ENCODE measurements around the gene CHRNA4. TPM values are rescaled to one million over a fixed set of nuclear protein-coding genes. Genes with fewer than 3 reads are reported as not detected.

CHRNA4 gene
- total RNA-seq, 2 donors from 2014 or later = not detected

GRCh38 chr20:63357921-63358905 is 2.9 kb downstream of the CHRNA4 start:
- DNase-seq (ENCODE audit: low spot score) (no peak), ATAC-seq (no peak)
- H3K9me3 Mint-ChIP-seq = no peaks in the 10 kb centered on the region
- H3K27me3 Mint-ChIP-seq = peaks cover 0 to 7% of the 10 kb centered on the region in 2 donors
- H3K36me3 Mint-ChIP-seq = no peaks in the 10 kb centered on the region
- H3K4me1 Mint-ChIP-seq (ENCODE audit: low read depth in 2 of 2) = no peaks in the 10 kb centered on the region
- no peak overlapping the region for H3K27ac Mint-ChIP-seq
- H3K4me3 Mint-ChIP-seq = no peak overlapping the region

GRCh38 chr20:63356931-63357879 is 3.9 kb downstream of the CHRNA4 start:
- Mint-ChIP-seq H3K4me1 (ENCODE audit: low read depth in 2 of 2) (no peaks in the 10 kb centered on the region), H3K27ac (no peak overlapping the region), H3K9me3 (no peaks in the 10 kb centered on the region), H3K27me3 (no peaks in the 10 kb centered on the region), H3K4me3 (no peak overlapping the region), H3K36me3 (no peaks in the 10 kb centered on the region)
- ATAC-seq = no peak
- no peak for DNase-seq (ENCODE audit: low spot score)

- no peak overlapping the region for H3K27ac Mint-ChIP-seq
- H3K4me3 Mint-ChIP-seq = no peak overlapping the region
- no peaks in the 10 kb centered on the region for H3K27me3 Mint-ChIP-seq
- DNase-seq (ENCODE audit: low spot score) = no peak
- ATAC-seq = no peak
- H3K4me1 Mint-ChIP-seq (ENCODE audit: low read depth in 2 of 2) = no peaks in the 10 kb centered on the region
- H3K36me3 Mint-ChIP-seq = no peaks in the 10 kb centered on the region
- no peaks in the 10 kb centered on the region for H3K9me3 Mint-ChIP-seq
Observed at GRCh38 chr20:63356511-63356910, 4.6 kb downstream of the CHRNA4 start.

- H3K9me3 Mint-ChIP-seq = no peaks in the 10 kb centered on the region
- DNase-seq (ENCODE audit: low spot score) (no peak), ATAC-seq (no peak)
- H3K4me3 Mint-ChIP-seq = no peak overlapping the region
- H3K4me1 Mint-ChIP-seq (ENCODE audit: low read depth in 2 of 2) = no peaks in the 10 kb centered on the region
- no peak overlapping the region for H3K27ac Mint-ChIP-seq
- H3K36me3 Mint-ChIP-seq = no peaks in the 10 kb centered on the region
- H3K27me3 Mint-ChIP-seq = no peaks in the 10 kb centered on the region
Observed at GRCh38 chr20:63355781-63356295, 5.3 kb downstream of the CHRNA4 start.

- Mint-ChIP-seq H3K27ac (no peak overlapping the region), H3K36me3 (no peaks in the 10 kb centered on the region), H3K4me3 (no peak overlapping the region), H3K4me1 (ENCODE audit: low read depth in 2 of 2) (no peaks in the 10 kb centered on the region), H3K9me3 (peaks cover 5% of the 10 kb centered on the region), H3K27me3 (no peaks in the 10 kb centered on the region)
- ATAC-seq (no peak), DNase-seq (ENCODE audit: low spot score) (no peak)
Observed at GRCh38 chr20:63354636-63355350, 6.4 kb downstream of the CHRNA4 start.

- no peaks in the 10 kb centered on the region for H3K4me1 Mint-ChIP-seq (ENCODE audit: low read depth in 2 of 2)
- ATAC-seq (no peak), DNase-seq (ENCODE audit: low spot score) (no peak)
- no peaks in the 10 kb centered on the region for H3K27me3 Mint-ChIP-seq
- H3K27ac Mint-ChIP-seq = no peak overlapping the region
- H3K4me3 Mint-ChIP-seq = no peak overlapping the region
- no peaks in the 10 kb centered on the region for H3K36me3 Mint-ChIP-seq
- H3K9me3 Mint-ChIP-seq = peaks cover 5% of the 10 kb centered on the region
Observed at GRCh38 chr20:63352811-63353221, 8.3 kb downstream of the CHRNA4 start.

GRCh38 chr20:63351811-63352591 is 9.1 kb downstream of the CHRNA4 start:
- no peak overlapping the region for H3K27ac Mint-ChIP-seq
- no peaks in the 10 kb centered on the region for H3K27me3 Mint-ChIP-seq
- ATAC-seq (no peak), DNase-seq (ENCODE audit: low spot score) (no peak)
- no peak overlapping the region for H3K4me3 Mint-ChIP-seq
- no peaks in the 10 kb centered on the region for H3K4me1 Mint-ChIP-seq (ENCODE audit: low read depth in 2 of 2)
- no peaks in the 10 kb centered on the region for H3K36me3 Mint-ChIP-seq
- H3K9me3 Mint-ChIP-seq = peaks cover 5% of the 10 kb centered on the region

GRCh38 chr20:63351326-63351700 is 9.8 kb downstream of the CHRNA4 start:
- Mint-ChIP-seq H3K9me3 (peaks cover 5% of the 10 kb centered on the region), H3K4me1 (ENCODE audit: low read depth in 2 of 2) (no peaks in the 10 kb centered on the region), H3K27ac (no peak overlapping the region), H3K27me3 (no peaks in the 10 kb centered on the region), H3K4me3 (no peak overlapping the region), H3K36me3 (no peaks in the 10 kb centered on the region)
- ATAC-seq (no peak), DNase-seq (ENCODE audit: low spot score) (no peak)

GRCh38 chr20:63350597-63351325 is 10.4 kb downstream of the CHRNA4 start:
- H3K27ac Mint-ChIP-seq = no peak overlapping the region
- peaks cover 5% of the 10 kb centered on the region for H3K9me3 Mint-ChIP-seq
- no peaks in the 10 kb centered on the region for H3K4me1 Mint-ChIP-seq (ENCODE audit: low read depth in 2 of 2)
- no peak for ATAC-seq
- H3K27me3 Mint-ChIP-seq = no peaks in the 10 kb centered on the region
- DNase-seq (ENCODE audit: low spot score) = no peak
- H3K36me3 Mint-ChIP-seq = no peaks in the 10 kb centered on the region
- no peak overlapping the region for H3K4me3 Mint-ChIP-seq

- ATAC-seq = no peak
Observed at GRCh38 chr20:63350196-63350595, 11.0 kb downstream of the CHRNA4 start.

GRCh38 chr20:63349516-63349895 is 11.6 kb downstream of the CHRNA4 start:
- Mint-ChIP-seq H3K4me1 (ENCODE audit: low read depth in 2 of 2) (no peaks in the 10 kb centered on the region), H3K9me3 (peaks cover 5% of the 10 kb centered on the region), H3K36me3 (no peaks in the 10 kb centered on the region), H3K27ac (no peak overlapping the region), H3K4me3 (no peak overlapping the region), H3K27me3 (no peaks in the 10 kb centered on the region)
- DNase-seq (ENCODE audit: low spot score) (no peak), ATAC-seq (no peak)

More at GRCh38 chr20:63350196-63350595, 11.0 kb downstream of the CHRNA4 start:
- H3K27me3 Mint-ChIP-seq = no peaks in the 10 kb centered on the region
- no peaks in the 10 kb centered on the region for H3K36me3 Mint-ChIP-seq
- no peaks in the 10 kb centered on the region for H3K4me1 Mint-ChIP-seq (ENCODE audit: low read depth in 2 of 2)
- H3K27ac Mint-ChIP-seq = no peak overlapping the region
- H3K4me3 Mint-ChIP-seq = no peak overlapping the region
- no peak for DNase-seq (ENCODE audit: low spot score)
- H3K9me3 Mint-ChIP-seq = peaks cover 5% of the 10 kb centered on the region

- Mint-ChIP-seq H3K36me3 (no peaks in the 10 kb centered on the region), H3K4me1 (ENCODE audit: low read depth in 2 of 2) (no peaks in the 10 kb centered on the region), H3K4me3 (no peak overlapping the region), H3K27me3 (no peaks in the 10 kb centered on the region), H3K9me3 (peaks cover 5% of the 10 kb centered on the region), H3K27ac (no peak overlapping the region)
- DNase-seq (ENCODE audit: low spot score) = no peak
- ATAC-seq = no peak
Observed at GRCh38 chr20:63348828-63349515, 12.2 kb downstream of the CHRNA4 start.
